GM12875 (cell line): ENCODE results near the gene B3GNT3.
A peak's percentile ranks its signal among the peaks of the same experiment; 100 is the strongest.

ENCODE experiments used
- H3K4me3 ChIP-seq: one replicate; pipeline ENCODE4 v1.5.1; 2011; ENCODE audit warnings: low read depth, low read length, control low read depth
- TF ChIP-seq, protein P1 (sequence below): IDR thresholded peaks from 2 replicates; pipeline ENCODE4 v1.5.1; 2011; ENCODE audit warnings: low read depth, mild to moderate bottlenecking, control low read depth, inconsistent platforms, low read length, moderate library complexity, borderline replicate concordance; ENCODE audit not compliant: insufficient read depth

The B3GNT3 gene, protein sequence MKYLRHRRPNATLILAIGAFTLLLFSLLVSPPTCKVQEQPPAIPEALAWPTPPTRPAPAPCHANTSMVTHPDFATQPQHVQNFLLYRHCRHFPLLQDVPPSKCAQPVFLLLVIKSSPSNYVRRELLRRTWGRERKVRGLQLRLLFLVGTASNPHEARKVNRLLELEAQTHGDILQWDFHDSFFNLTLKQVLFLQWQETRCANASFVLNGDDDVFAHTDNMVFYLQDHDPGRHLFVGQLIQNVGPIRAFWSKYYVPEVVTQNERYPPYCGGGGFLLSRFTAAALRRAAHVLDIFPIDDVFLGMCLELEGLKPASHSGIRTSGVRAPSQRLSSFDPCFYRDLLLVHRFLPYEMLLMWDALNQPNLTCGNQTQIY

DNA sequence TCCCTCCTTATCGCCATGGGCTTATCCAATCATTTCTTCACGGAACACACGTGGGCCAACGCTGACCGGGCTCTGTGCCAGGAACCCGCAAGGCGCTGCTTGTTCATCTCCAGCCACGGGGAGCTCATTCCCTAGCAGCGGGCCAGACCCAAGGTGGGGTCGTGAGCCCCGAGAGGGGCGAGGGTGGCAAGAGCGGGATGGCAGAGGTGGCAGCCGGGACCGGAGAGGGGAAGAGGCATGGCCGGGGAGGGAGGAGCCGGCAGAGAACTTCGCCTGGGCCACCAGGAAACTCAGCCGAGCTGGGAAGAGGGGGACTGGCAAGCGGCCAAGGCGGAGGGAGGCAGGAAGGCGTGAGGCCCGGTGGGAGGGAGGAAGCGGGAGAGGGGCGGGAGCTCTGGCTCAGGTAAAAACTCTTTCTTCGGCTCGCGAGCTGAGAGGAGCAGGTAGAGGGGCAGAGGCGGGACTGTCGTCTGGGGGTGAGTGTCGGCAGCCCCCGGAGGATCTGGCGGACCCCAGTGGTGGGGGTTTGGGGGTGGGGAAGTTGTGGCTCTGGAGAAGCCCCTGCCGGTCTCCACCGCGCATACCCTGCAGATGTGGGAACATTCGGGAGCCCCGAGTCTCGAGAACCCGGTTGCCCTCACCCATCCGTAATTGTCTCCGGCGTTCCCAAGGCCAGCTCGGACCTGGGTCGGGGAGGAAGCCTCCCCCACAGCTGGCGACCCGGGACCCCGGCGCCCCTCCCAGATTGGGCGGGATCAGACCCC, at the start of gene B3GNT3:
Gene B3GNT3, plus strand, starts transcription at position 408 of the 764 bp plus-strand sequence. CDS start 12,670 bp downstream, outside the sequence.
- TF ChIP-seq, protein P1, sequence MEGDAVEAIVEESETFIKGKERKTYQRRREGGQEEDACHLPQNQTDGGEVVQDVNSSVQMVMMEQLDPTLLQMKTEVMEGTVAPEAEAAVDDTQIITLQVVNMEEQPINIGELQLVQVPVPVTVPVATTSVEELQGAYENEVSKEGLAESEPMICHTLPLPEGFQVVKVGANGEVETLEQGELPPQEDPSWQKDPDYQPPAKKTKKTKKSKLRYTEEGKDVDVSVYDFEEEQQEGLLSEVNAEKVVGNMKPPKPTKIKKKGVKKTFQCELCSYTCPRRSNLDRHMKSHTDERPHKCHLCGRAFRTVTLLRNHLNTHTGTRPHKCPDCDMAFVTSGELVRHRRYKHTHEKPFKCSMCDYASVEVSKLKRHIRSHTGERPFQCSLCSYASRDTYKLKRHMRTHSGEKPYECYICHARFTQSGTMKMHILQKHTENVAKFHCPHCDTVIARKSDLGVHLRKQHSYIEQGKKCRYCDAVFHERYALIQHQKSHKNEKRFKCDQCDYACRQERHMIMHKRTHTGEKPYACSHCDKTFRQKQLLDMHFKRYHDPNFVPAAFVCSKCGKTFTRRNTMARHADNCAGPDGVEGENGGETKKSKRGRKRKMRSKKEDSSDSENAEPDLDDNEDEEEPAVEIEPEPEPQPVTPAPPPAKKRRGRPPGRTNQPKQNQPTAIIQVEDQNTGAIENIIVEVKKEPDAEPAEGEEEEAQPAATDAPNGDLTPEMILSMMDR: no peak
- no peak within 1 kb of the TSS for H3K4me3 ChIP-seq

DNA sequence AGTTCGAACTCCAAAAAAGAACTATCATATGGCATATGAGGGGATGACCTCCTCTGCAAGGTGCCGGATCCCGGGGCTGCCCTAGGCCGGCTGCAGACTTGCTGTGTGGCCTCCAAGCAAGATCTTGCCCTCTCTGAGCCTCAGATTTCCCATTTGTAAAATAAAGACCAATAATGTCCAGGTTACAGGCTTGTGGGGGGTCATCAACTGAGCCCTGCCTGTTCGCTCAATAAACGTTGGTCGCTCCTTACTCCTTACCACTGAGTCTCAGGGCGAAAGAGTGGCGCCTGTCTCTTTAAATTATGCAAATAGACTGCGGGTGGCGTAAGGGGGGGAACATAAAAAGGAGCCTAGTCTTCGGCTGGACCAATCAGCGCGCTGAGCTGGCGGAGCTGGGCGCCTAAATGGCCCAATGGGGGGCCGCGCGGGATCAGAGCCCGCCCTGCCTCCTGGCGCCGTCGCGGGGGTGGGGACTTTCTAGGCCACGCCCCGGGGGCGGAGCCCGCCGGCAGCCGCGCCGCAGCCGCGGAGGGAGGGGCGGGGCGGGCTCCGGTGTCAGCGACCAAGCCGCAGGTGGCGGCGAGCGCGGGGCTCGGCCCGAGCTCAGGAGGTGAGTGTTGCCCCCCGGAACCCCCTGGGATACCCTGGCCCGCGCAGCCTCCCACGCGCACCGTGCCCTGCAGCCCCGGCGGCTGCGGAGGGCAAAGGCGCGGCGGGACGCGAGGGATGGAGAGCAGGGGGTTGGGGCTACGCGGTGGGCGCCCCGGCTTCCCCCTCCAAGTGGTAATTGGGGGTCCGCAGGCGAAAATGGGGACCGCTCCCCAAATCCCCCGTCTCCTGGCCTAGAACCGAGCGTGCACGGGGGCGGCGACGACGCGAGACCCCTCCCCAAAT, 47.5 kb upstream of the B3GNT3 start:
- TF ChIP-seq, protein P1: no peak
- peak overlapping the region; percentile 79 for H3K4me3 ChIP-seq

DNA sequence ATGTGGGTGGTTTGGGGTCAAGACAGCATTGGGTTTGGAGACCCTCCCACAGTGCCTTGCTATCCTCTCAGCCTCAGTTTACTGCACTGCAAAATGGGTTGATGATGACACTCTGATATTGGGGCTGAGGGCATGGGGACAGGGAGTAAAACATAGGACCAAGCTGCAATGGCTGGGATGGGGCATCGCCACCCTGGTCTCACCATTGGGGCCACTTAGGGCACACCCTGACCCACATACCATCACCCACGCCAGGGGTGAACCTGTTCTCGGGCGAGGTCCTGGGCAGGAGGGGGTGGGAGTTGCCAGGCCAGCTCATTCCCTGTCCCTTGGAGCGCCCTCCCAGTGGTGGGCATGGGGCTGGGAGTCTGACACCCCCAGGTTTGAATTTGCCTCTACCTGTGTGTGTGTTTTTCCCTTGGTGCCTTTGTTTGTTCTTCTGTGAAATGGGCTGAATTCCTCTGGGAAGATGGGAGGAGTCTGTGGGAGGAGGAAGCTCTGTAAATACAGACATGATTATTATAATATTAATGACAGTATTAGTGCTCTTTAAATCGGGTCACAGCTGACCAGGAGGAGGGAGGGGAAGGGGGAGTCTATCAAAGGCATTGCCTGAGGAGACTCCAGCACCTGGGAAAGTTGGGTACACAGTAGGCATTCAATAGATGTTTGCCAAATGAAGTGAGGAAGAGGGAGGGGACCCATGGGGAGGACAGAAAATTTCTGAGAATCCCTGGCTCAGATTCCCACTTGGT, 45.9 kb upstream of the B3GNT3 start:
- peak overlapping the region; percentile 79 for H3K4me3 ChIP-seq
- TF ChIP-seq, protein P1: no peak

DNA sequence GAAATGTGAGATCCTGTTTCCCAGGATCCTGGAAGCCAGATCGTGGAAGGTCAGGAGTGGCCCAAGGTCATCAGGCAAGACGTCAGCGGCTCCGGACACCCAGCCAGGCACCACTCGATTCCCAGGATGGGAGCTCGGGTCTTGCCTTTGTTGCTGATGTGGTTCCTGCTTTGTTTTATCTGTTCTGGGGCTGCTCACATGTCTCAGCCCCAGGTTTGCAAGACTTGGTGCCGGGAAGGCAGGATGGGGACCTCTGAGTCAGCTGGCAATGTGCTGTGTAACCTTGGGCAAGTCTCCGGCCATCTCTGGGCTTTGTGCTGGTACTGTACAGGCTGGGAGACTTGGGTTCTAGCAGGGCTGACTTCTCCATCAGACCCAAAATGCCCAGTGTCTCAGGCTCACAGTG, 45.0 kb upstream of the B3GNT3 start:
- TF ChIP-seq, protein P1: no peak
- peak overlapping the region; percentile 48 for H3K4me3 ChIP-seq

DNA sequence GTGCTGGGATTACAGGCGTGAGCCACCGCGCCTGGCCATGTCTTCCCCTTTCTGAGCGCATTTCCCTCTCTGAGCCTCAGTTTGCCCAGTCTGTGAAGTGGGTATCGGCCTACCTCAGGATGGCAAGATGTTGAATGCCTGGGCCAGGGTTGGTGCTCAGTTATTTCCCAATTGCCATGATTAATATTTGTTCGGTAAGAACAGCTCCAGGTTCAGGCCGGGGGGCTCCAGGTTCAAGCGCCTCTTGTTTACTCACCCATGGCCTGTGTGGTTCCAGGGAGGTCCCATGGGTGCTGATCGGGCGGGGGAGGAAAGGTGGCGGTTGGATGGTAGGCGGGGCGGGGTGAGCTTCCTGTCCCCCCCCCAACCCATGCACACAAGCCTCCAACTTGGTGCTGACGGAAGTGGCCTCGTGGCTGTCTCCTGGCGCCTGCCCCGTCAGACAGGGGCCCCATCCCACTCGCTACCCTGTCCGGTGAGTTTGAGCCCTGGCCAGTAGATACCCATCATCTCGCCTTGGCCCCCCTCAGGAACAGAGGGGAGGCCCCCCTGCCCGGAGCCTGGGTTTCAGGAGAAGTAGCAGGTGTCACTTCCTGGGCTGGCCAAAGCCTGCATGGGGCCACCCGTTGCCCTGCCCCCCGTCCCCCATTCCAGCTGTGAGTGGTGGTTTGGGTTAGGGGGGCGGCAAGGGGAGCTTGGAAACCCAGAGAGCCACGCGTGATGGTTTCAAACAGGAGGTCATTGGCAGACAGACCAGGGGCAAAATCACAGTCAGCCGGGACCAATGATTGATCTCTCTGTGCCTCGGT, 43.6 kb upstream of the B3GNT3 start, which contains the start of gene FCHO1:
Gene FCHO1, plus strand, starts transcription at position 375 of the 809 bp plus-strand sequence. CDS start 3,688 bp downstream, outside the sequence.
- TF ChIP-seq, protein P1: no peak
- H3K4me3 ChIP-seq: peak within 1 kb of the TSS; percentile 48
